Pancreas (tissue), 10 donors: ENCODE data around the gene DNAH17. TPM values are rescaled to one million over a fixed set of nuclear protein-coding genes. Genes with fewer than 3 reads are reported as not detected.

Experiments used
- ATAC-seq, 4 donors: fragments of 200-7000 bp; cut with Tn5 transposase; one replicate each; pipeline versions ENCODE4 v1.8.0 to v1.9.1; 2020; ENCODE audit warnings: mild to moderate bottlenecking in 4 of 4, moderate library complexity in 4 of 4
- DNase-seq, 6 donors: peaks; one replicate each; pipeline ENCODE4 v3.0.0-alpha.2; 2020
- FAIRE-seq: peaks from 2 replicates; lab custom pipeline; 2012; peaks lifted over from hg19 to GRCh38; lab: Jason Lieb, UNC
- H3K27ac ChIP-seq, 4 donors: fragments of 200-600 bp; sonication (generic); 1 replicate in 3 of 4; 2 replicates in 1 of 4; pipeline versions ENCODE4 v1.5.0 to v1.8.0; 2020
- H3K27me3 ChIP-seq, 4 donors: fragments of 200-600 bp; one replicate each; pipeline ENCODE4 v1.8.0; 2021
- H3K36me3 ChIP-seq, 3 donors: fragments of 200-600 bp; sonication (generic) in 1 of 3; one replicate each; pipeline versions ENCODE4 v1.5.0 to v1.8.0; 2020 to 2021
- H3K4me1 ChIP-seq, 3 donors: fragments of 200-600 bp; one replicate each; pipeline ENCODE4 v1.8.0; 2021
- H3K4me3 ChIP-seq, 4 donors: fragments of 200-600 bp; sonication (generic) in 2 of 4; one replicate each; pipeline versions ENCODE4 v1.5.0 to v1.8.0; 2020 to 2021
- H3K9me3 ChIP-seq, 4 donors: fragments of 200-600 bp; one replicate each; pipeline ENCODE4 v1.8.0; 2021
- CTCF ChIP-seq, 4 donors: fragments of 200-600 bp; sonication (generic) in 3 of 4; IDR thresholded peaks; one replicate each; pipeline versions ENCODE4 v1.5.0 to v1.8.0; 2021; ENCODE audit warnings: antibody characterized with exemption in 4 of 4
- WGBS, 2 donors: extraction: QIAGEN DNeasy Blood & Tissue Kit; methylation state at CpG; one replicate each; pipeline ENCODE4 v1.1.7; 2013; 5-methylcytosine and 5-hydroxymethylcytosine counted together
- intact Hi-C, 3 donors: fragments of 100-400 bp; cut with DNase I; formaldehyde crosslinking; loops; one replicate each; pipeline versions ENCODE4 v1.11.1 to v1.14.2; 2022
- polyA plus RNA-seq, 2 donors: library from polyadenylated mRNA; stranded (reverse); fragments of 200-250 nt; gene quantifications; one replicate each; pipeline ENCODE4 v1.2.3, GENCODE V29; 2013
- total RNA-seq, 6 donors: library from RNA; stranded (reverse); fragmentation: NEBNext Ultra II Directional in 4 of 6; extraction: Animal tissue kit (Norgen Biotek cat#: 25700) in 4 of 6; gene quantifications; one replicate each; pipeline versions ENCODE4 v1.2.1 to v1.2.4, GENCODE V29; 2021 to 2023
- donor health status: healthy with polysubstance abuse.
- donor health status: DM: no; HTN: no; CAD: no; lungs with moderate emphysema.
- donor health status: DM: no; HTN: no; CAD: no.
- donor health status: control.
- donor health status: control.
- donor health status: Bipolar disorder and iron deficiency.
- donor health status: DM: yes; HTN: yes; CAD: no.
- donor health status: DM: no; HTN: no; CAD: no.
- donor health status: DM: no; HTN: no; CAD: no.
- donor health status: DM: yes; HTN: yes; CAD: no.

Gene DNAH17
- total and polyA plus RNA-seq, 8 donors = 0.02 to 0.08 (median 0.03) TPM; not detected in 5

DNA sequence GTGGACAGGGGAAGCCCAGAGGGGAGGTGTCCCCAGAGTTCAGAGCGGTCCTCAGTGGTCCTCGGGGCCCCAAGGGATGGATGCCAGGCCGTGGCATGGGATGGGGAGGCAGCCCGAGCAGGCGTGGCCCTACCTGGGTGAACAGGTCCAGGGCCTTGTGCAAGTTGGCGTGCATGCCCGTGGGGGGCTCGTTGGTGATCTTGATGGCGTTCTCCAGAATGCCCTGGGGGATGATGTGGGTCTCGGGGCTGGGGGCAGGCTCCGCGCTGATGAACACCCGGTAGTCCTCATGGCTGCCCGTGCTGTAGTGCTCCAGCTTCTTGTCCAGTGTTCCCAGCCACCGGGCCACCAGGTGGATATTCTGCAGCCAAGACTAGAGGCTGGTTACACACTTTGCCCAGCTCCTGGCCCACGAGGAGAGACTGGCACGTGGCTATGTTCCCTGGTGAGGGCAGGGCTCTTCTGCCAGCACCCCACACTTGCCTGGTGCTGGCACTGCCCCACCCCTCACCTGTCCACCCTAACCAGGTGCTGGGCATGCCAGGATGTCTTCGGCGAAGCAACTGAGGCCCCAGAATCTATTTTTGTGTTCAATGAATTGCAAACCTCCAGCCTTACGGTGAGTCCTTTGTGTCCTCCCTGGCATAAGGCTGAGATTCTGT is 139.6 kb downstream of the DNAH17 start:
- DNase-seq (peak in 1 of 6 donors; percentile 68), ATAC-seq (no peak), FAIRE-seq (no peak)
- Histone ChIP-seq H3K27me3 (no peaks in the 10 kb centered on the region), H3K9me3 (no peaks in the 10 kb centered on the region), H3K4me3 (no peak overlapping the region), H3K4me1 (no peaks in the 10 kb centered on the region), H3K27ac (no peak overlapping the region), H3K36me3 (no peaks in the 10 kb centered on the region)
- intact Hi-C loops = no loop called here
- 71 to 78% methylated on average over 20 of the region's 20 CpGs for WGBS, 2 donors
- TF ChIP-seq CTCF (IDR thresholded peaks at IDR 0.05) = no peak

DNA sequence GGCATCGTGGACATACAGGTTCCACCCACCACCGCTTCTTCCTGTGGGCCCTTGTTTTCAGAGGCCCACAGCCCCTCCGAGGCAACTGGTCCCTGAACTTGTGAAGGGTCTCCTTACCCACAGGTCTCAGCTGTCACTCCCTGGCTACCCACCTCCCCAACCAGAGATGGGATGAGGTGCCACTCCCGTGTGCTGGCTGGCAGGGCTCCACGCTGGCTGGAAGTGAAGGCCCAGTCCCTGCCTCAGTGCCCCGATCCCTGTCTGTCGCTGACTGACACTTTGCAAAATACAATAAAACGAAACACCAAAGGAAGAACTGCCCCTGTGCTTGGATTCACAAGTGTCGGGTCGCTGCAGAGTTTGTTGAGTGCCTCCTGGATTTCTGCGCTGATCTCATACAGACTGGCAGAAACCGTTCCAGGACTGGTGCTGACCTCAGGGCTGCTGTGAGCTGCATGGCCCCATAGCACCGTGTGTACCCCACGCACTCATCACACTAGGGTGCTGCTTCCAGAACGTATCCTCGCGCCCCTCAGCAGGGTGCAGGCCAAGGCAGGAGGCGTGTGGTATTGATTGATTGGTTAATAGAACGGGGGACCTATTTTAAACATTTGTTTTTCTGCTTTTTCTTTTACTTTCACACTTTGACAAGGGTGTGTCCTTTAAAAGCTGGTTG is 141.7 kb downstream of the DNAH17 start:
- DNase-seq = no peak
- no peak for ATAC-seq
- H3K27ac ChIP-seq = no peak overlapping the region
- H3K4me1 ChIP-seq = no peaks in the 10 kb centered on the region
- 58 to 66% methylated on average over 19 of the region's 19 CpGs for whole genome bisulfite sequencing, 2 donors
- no peak for TF ChIP-seq CTCF (IDR thresholded peaks at IDR 0.05)
- no peak overlapping the region for H3K4me3 ChIP-seq
- H3K36me3 ChIP-seq = no peaks in the 10 kb centered on the region
- no peaks in the 10 kb centered on the region for H3K27me3 ChIP-seq
- H3K9me3 ChIP-seq = no peaks in the 10 kb centered on the region
- intact Hi-C loops = no loop called here
- FAIRE-seq = no peak

DNA sequence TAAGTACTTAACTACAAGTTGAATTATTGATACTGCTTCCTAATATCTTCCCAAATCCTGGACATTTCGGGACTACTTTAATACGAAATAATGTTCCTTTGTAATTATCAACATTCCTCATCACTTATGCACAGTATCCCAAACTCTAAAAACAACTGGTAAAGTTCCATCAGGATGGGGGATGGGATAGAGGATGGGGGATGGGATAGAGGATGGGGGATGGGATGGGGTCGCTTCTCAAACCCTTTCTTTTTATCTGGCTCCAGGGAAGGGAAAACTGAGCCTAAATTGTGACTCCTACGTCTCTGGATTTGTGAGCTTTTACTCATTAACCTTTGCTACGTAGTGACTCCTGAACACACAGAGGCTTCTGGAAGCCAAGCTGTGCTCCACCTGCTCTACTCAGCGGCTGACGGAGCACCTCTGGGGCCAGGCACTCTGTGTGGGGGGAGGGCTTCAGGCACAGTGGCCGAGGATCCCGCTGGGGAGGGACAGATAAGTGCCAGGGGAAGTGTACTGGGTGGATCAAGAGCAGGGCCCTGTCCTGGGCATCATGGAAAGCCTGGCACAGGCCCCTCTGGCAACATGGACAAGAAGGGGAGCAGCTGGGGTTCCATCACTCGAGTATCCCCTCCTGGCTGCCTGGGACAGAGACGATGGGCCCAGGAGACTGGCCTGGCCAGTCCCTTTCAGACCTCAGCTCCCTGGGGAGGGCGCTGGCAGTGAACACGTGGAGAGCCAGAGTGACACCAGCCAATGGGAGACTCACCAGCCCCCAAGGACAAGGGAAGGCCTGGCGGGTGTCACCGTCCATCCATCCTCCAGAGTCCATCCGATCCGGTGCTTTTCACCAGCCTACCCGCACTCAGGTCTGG is 142.5 kb downstream of the DNAH17 start:
- intact Hi-C loops = no loop called here
- TF ChIP-seq CTCF (IDR thresholded peaks at IDR 0.05) = no peak
- ATAC-seq (peak in 2 of 4 donors; percentile 7 to 9), DNase-seq (no peak), FAIRE-seq (no peak)
- no peak overlapping the region for H3K27ac ChIP-seq
- no peaks in the 10 kb centered on the region for H3K4me1 ChIP-seq
- no peaks in the 10 kb centered on the region for H3K9me3 ChIP-seq
- WGBS, 2 donors = 28 to 35% methylated on average over 18 of the region's 18 CpGs
- no peaks in the 10 kb centered on the region for H3K27me3 ChIP-seq
- no peaks in the 10 kb centered on the region for H3K36me3 ChIP-seq
- H3K4me3 ChIP-seq = no peak overlapping the region

GRCh38 chr17:78433780-78434335 is 143.3 kb downstream of the DNAH17 start:
- Histone ChIP-seq H3K4me1 (no peaks in the 10 kb centered on the region), H3K27me3 (no peaks in the 10 kb centered on the region), H3K4me3 (no peak overlapping the region), H3K9me3 (no peaks in the 10 kb centered on the region), H3K27ac (no peak overlapping the region), H3K36me3 (no peaks in the 10 kb centered on the region)
- no peak for FAIRE-seq
- TF ChIP-seq CTCF (IDR thresholded peaks at IDR 0.05) = no peak
- intact Hi-C loops = no loop called here
- no peak for ATAC-seq
- DNase-seq = no peak
- 69 to 74% methylated on average over 13 of the region's 13 CpGs for WGBS, 2 donors
